Activated CD4-positive, alpha-beta T cell treated with anti-CD3 and anti-CD28 coated beads, Interleukin-2, amount 50 U/mL, for 1 hour (primary cell): ENCODE data around the gene KCP.
A peak's percentile ranks its signal among the peaks of the same experiment; 100 is the strongest.

Source experiments
- DNase-seq: peaks from one replicate; pipeline ENCODE4 v3.0.0-alpha.2; 2020

KCP gene

GRCh38 chr7:128837521-128837921 lies 73.0 kb downstream of the KCP start:
- DNase-seq, result no peak

- DNase-seq, result no peak
Observed at GRCh38 chr7:128836729-128837348, 73.7 kb downstream of the KCP start.

DNA sequence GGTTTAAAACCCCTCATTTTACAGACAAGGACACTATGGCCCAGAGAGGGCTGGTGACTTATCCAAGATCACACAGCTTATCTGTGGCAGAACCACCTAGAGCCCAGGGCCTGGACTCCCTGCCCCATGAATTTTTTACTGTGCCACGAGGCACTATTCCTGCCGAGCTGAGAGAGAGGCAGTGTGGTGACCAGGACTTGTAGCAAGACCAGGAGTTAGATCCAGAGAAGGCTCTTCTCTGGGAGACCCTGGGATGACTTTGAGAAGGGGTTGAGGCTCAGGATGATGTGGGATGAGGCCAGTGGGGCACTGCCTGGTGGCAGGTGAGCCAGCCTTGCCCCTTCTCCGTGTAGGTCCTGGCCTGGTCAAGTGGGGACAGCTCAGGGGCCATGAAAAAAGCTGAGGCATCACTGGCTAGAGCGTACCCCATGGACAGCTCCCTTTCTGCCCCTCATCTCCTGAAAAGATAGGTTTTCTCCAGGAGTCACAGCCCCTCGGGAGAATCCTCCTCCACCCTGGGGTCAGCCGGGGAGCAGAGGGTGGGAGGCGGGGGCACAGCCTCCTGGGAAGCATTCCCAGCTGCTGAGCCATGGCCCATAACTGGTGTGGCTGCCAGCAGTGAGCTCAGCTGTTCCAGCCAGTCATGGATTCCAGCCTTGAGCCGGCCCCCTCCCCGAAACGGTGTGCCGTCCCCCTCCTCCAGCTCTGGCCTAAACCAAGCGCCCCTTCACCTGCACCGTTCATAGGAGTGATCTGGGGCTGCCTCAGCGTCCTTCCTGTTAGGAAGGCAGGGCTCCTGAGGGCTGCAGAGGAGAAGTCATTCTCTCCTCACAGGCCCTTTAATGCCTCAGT lies 74.5 kb downstream of the KCP start:
- no peak for DNase-seq

- no peak for DNase-seq
Observed at GRCh38 chr7:128835231-128835751, 75.2 kb downstream of the KCP start.

GRCh38 chr7:128833946-128834325 lies 76.6 kb downstream of the KCP start:
- DNase-seq, result no peak

GRCh38 chr7:128833148-128833945 lies 77.2 kb downstream of the KCP start:
- no peak for DNase-seq

DNA sequence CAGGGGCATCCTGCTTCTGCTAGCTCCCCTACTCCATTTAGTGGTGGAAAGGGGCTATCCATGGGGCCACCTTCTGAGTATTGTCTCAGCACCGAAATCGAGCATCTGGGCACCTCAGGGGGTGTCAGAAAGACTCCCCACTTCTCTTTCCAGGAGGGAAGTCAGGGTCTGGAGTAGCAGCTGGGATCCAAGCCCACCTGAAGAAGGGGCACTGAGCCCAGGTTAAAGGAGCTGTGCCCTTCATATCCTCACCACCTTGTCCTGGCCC lies 77.7 kb downstream of the KCP start:
- no peak for DNase-seq

- no peak for DNase-seq
Observed at GRCh38 chr7:128831994-128832879, 78.3 kb downstream of the KCP start.

DNA sequence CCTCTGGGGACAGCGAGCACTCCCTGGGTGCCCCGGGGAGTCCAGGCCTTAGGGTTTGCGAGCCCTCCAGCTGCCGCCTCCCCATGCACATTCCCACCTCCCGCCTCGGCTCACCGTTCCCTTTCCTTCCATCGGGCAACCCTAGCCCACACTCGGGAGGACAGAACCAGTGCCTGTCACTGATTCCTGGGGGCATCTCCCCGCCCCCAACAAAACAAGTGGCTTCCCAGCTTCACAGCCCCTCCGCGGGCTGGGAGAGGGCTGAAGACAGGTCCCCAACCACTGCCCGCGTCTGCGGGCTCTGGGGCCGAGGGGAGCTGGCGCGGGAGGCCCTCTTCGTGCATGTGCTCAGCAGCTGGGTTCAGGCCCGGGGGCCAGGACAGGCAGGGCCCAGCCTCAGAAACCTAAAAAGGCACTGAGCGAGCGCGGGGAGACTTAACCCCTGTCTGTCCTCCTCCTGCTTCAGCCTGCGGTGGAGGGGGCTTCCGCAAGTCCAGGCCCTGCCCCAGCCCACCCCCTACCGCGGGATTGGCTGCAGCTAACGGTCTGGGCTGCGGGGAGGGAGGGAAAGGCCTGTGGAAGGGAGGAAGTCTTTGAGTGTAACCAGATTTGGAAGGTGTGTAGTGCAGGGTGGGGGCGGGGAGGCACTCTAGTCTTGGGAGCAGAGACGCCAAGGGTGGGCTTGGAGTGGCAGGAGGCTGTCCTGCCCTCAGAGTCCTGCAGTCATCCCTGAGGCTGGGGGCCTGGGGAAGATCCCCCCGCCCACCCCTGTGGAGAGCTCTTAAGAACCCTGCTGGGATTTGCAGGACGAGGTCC lies 79.1 kb downstream of the KCP start:
- no peak for DNase-seq

GRCh38 chr7:128830231-128831177 lies 80.0 kb downstream of the KCP start, which contains the start of gene FLNC:
Gene FLNC (plus strand): TSS chr7:128830406. CDS start chr7:128830638, 232 bp downstream.
- peak; percentile 25 for DNase-seq

GRCh38 chr7:128829391-128830166 lies 80.9 kb downstream of the KCP start:
- DNase-seq, result no peak

- no peak for DNase-seq
Observed at GRCh38 chr7:128827971-128828711, 82.4 kb downstream of the KCP start.

GRCh38 chr7:128827248-128827958 lies 83.1 kb downstream of the KCP start:
- DNase-seq, result no peak

DNA sequence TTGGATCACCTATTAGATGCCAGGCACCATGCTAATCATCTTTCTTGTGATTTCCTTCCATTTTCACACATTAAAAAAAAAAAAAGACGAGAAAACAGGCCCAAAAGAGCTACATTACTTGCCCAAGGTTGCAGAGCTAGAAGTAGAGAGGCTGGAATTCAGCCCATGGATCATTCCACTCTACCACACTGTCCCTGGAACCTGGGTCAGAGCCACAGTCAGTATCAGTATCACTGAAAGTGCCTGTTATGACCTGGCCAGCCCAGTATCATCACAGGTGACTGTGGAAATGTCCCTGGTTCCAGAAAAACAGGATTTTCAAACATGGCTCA lies 83.6 kb downstream of the KCP start:
- no peak for DNase-seq
